Left ventricle myocardium inferior (tissue), 1 donor: ENCODE results near the gene PXN. TPM values are rescaled to one million over a fixed set of nuclear protein-coding genes. Genes with fewer than 3 reads are reported as not detected.

ENCODE experiments used
- DNase-seq: peaks from one replicate; pipeline ENCODE4 v3.0.0-alpha.2; 2020
- H3K27ac ChIP-seq: fragments of 200-600 bp; replicated peaks from 2 replicates; pipeline ENCODE4 v1.8.0; 2021
- H3K27me3 ChIP-seq: fragments of 200-600 bp; 2 replicates; pipeline ENCODE4 v1.8.0; 2021; ENCODE audit warnings: low read depth
- H3K36me3 ChIP-seq: fragments of 200-600 bp; 2 replicates; pipeline ENCODE4 v1.8.0; 2021
- H3K4me1 ChIP-seq: fragments of 200-600 bp; 2 replicates; pipeline ENCODE4 v1.8.0; 2021
- H3K4me3 ChIP-seq: fragments of 200-600 bp; 2 replicates; pipeline ENCODE4 v1.8.0; 2021; ENCODE audit warnings: mild to moderate bottlenecking, moderate library complexity
- H3K9me3 ChIP-seq: fragments of 200-600 bp; replicated peaks from 2 replicates; pipeline ENCODE4 v1.8.0; 2021
- intact Hi-C: fragments of 100-400 bp; cut with micrococcal nuclease; formaldehyde crosslinking; loops from one replicate; pipeline ENCODE4 v1.11.0; 2022
- total RNA-seq: library from RNA; stranded (reverse); fragmentation: NEBNext Ultra II Directional; extraction: Animal tissue kit (Norgen Biotek cat#: 25700); gene quantifications from one replicate; pipeline ENCODE4 v1.2.1, GENCODE V29; 2021
- TF ChIP-seq, protein P1 (sequence below): fragments of 200-600 bp; IDR thresholded peaks from 2 replicates; pipeline ENCODE4 v1.8.0; 2021; ENCODE audit warnings: antibody characterized with exemption, mild to moderate bottlenecking, borderline replicate concordance
- donor health status: DM: no; HTN: yes; CAD: no; lungs with severe emphysema.

The PXN gene
- total RNA-seq, 1 donor from 2014 or later: 59.8 TPM

DNA sequence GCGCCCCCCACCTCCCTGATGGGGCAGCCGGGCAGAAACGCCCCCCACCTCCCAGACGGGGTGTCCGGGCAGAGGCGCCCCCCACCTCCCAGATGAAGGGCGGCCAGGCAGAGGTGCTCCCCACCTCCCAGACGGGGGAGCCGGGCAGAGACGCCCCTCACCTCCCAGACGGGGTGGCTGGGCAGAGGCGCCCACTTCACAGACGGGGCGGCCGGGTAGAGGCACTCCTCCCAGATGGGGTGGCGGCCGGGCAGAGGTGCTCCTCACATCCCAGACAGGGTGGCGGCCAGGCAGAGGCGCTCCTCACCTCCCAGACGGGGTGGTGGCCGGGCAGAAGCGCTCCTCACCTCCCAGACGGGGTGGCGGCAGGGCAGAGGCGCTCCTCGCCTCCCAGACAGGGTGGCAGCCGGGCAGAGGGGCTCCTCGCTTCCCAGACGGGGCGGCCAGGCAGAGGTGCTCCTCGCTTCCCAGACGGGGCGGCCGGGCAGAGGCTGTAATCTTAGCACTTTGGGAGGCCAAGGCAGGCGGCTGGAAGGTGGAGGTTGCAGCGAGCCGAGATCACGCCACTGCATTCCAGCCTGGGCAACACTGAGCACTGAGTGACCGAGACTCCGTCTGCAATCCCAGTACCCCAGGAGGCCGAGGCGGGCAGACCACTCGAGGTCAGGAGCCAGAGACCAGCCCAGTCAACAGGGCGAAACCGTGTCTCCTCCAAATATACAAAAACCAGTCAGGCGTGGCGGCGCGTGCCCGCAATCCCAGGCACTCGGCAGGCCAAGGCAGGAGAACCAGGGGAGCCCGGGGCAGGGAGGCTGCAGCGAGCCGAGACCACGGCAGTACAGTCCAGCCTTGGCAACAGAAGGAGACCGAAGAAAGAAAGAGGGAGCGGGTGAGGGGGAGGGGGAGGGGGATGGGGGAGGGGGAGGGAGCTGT lies 12.9 kb upstream of the PXN start:
- Histone ChIP-seq H3K27me3 (no peaks in the 10 kb centered on the region), H3K36me3 (no peaks in the 10 kb centered on the region), H3K4me3 (no peak overlapping the region), H3K27ac (no peak overlapping the region), H3K4me1 (no peaks in the 10 kb centered on the region), H3K9me3 (no peaks in the 10 kb centered on the region)
- intact Hi-C loops: no loop called here
- DNase-seq: no peak
- TF ChIP-seq, protein P1, sequence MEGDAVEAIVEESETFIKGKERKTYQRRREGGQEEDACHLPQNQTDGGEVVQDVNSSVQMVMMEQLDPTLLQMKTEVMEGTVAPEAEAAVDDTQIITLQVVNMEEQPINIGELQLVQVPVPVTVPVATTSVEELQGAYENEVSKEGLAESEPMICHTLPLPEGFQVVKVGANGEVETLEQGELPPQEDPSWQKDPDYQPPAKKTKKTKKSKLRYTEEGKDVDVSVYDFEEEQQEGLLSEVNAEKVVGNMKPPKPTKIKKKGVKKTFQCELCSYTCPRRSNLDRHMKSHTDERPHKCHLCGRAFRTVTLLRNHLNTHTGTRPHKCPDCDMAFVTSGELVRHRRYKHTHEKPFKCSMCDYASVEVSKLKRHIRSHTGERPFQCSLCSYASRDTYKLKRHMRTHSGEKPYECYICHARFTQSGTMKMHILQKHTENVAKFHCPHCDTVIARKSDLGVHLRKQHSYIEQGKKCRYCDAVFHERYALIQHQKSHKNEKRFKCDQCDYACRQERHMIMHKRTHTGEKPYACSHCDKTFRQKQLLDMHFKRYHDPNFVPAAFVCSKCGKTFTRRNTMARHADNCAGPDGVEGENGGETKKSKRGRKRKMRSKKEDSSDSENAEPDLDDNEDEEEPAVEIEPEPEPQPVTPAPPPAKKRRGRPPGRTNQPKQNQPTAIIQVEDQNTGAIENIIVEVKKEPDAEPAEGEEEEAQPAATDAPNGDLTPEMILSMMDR: no peak

- no peaks in the 10 kb centered on the region for H3K4me1 ChIP-seq
- no peaks in the 10 kb centered on the region for H3K9me3 ChIP-seq
- DNase-seq: no peak
- TF ChIP-seq, protein P1: no peak
- H3K36me3 ChIP-seq: no peaks in the 10 kb centered on the region
- no peak overlapping the region for H3K4me3 ChIP-seq
- no peaks in the 10 kb centered on the region for H3K27me3 ChIP-seq
- intact Hi-C loops: no loop called here
- H3K27ac ChIP-seq: no peak overlapping the region
These were observed 11.2 kb upstream of the PXN start for GRCh38 chr12:120276734-120277133.

DNA sequence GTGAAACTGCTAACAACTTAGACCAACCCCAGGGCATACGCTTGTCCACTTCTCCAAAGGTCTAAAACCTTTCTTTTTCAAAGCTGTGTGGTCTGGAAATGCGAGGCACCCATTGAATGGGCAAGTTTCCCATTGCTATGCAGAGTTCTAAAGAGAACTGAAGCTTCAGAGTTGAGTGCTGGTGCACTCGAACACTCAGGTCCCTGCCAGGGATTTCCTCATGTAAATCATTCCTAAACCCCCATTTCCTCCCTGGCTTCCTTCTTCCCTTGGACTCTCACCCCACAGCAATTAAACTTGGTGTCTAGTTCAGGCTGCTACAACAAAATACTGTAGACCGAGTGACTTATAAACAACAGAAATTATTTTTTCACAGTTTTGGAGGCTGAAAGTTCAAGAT lies 2.2 kb upstream of the PXN start:
- TF ChIP-seq, protein P1: no peak
- Histone ChIP-seq H3K4me1 (peaks cover 32% of the 10 kb centered on the region), H3K4me3 (no peak overlapping the region), H3K27me3 (no peaks in the 10 kb centered on the region), H3K9me3 (no peaks in the 10 kb centered on the region), H3K27ac (no peak overlapping the region), H3K36me3 (no peaks in the 10 kb centered on the region)
- intact Hi-C loops: loop anchor here (5.0 kb wide), 1 partner anchor 40 kb away; no protein-coding TSS in a partner anchor
- DNase-seq: no peak

DNA sequence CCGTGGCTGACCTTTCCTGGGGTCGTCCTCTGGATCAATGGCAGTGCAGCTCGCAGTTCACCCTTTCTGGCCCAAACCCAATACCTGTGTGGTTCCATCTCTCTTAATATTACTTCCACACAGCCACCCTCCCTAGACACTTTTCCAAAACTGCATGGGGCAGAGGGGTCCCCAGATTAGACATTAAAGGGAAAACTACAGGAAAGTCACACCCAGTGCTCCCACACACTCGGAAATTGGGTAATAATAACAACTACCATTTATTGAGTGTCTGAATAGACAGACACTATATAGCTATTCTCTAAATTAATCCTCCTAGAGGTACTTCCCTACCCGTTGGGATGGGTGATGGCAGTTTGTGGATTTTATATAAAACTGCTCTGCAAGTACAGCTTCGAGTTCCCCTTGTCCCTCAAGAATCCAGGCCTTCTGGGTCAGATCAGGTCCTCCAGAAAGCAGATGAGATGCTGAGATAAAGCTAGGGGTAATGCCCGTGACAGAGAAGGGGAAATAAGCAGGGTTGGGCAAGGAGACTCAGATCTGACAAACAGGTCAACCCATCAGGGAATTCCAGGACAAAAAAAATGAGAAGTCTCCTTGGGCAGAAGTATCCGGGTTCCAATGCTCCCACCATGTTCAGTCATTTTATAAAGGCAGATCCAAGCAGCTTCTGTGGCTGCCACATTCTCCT lies 795 bp upstream of the PXN start:
- intact Hi-C loops: loop anchor here (5.0 kb wide), 1 partner anchor 39 kb away; no protein-coding TSS in a partner anchor
- no peak overlapping the region for H3K4me3 ChIP-seq

DNA sequence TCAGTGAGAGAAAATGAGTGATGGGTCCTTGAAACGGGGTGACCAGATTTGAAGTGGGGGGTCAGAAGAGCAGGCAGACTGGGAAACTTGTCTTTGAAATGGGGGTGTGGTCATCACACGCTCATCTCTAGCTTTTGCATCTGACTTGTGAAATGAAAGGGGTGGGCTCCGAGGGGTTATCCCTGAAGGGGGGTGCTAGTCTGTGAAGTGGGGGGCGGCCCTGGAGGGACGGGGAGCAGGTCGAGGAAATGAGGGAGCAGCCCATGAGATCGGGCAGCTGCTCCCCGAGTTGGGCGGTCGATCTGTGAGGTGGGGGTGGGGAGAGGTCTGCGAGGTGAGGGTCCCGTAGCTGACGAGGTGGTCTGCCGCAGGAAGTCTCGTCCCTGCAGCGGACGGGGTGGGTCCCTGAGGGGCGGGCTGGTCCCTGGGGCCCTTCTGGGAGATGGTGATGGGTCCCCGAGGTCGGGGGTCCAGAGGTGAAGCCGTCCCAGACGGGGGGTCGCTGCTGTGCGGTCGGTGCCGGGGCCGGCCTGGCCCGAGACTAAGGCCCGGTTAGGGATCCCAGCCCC lies 542 bp downstream of the PXN start:
- intact Hi-C loops: loop anchor here (5.0 kb wide), 1 partner anchor 38 kb away; no protein-coding TSS in a partner anchor
- no peak for DNase-seq
- TF ChIP-seq, protein P1: no peak
- no peaks in the 10 kb centered on the region for H3K27me3 ChIP-seq
- peaks cover 59% of the 10 kb centered on the region for H3K4me1 ChIP-seq
- H3K36me3 ChIP-seq: no peaks in the 10 kb centered on the region
- H3K4me3 ChIP-seq: peak overlapping the region; percentile 97
- H3K9me3 ChIP-seq: no peaks in the 10 kb centered on the region
- H3K27ac ChIP-seq: peak overlapping the region; percentile 96

More for the DNA sequence above, 795 bp upstream of the PXN start:
- Histone ChIP-seq H3K36me3 (no peaks in the 10 kb centered on the region), H3K27me3 (no peaks in the 10 kb centered on the region), H3K27ac (peak overlapping the region; percentile 41), H3K9me3 (no peaks in the 10 kb centered on the region), H3K4me1 (peaks cover 46% of the 10 kb centered on the region)
- TF ChIP-seq, protein P1: no peak
- DNase-seq: no peak
